ENCODE data around the gene UBQLNL.

UBQLNL gene

GRCh38 chr11:5507177-5507932 is 9.1 kb downstream of the UBQLNL start:
- no peak for DNase-seq

- DNase-seq: no peak
These were observed 11.0 kb downstream of the UBQLNL start for GRCh38 chr11:5505363-5506048.

- DNase-seq: no peak
These were observed 12.0 kb downstream of the UBQLNL start for GRCh38 chr11:5504403-5504921.

- no peak for DNase-seq
These were observed 16.1 kb downstream of the UBQLNL start for GRCh38 chr11:5500393-5500801.

- no peak for DNase-seq
These were observed 16.8 kb downstream of the UBQLNL start for GRCh38 chr11:5499671-5500070.

- DNase-seq: no peak
These were observed 26.7 kb downstream of the UBQLNL start for GRCh38 chr11:5489576-5490357.

GRCh38 chr11:5488798-5489399 is 27.6 kb downstream of the UBQLNL start:
- no peak for DNase-seq

GRCh38 chr11:5488385-5488784 is 28.1 kb downstream of the UBQLNL start, which contains the start of gene OR52D1:
Gene OR52D1, plus strand, starts transcription at chr11:5488685. Its CDS starts 22 bp downstream, at chr11:5488707.
- no peak for DNase-seq

GRCh38 chr11:5486421-5486820 is 30.1 kb downstream of the UBQLNL start:
- no peak for DNase-seq

- no peak for DNase-seq
These were observed 30.5 kb downstream of the UBQLNL start for GRCh38 chr11:5486003-5486402.

- DNase-seq: peak; percentile 29
These were observed 40.2 kb downstream of the UBQLNL start for GRCh38 chr11:5476186-5476819.

- DNase-seq: no peak
These were observed 42.6 kb downstream of the UBQLNL start for GRCh38 chr11:5473921-5474320.

- DNase-seq: no peak
These were observed 49.0 kb downstream of the UBQLNL start for GRCh38 chr11:5467527-5467926.

All from amniotic stem cell (primary cell).